ENCODE data around the gene WDR62. TPM values are rescaled to one million over a fixed set of nuclear protein-coding genes. Genes with fewer than 3 reads are reported as not detected.

WDR62 gene
- total and polyA plus RNA-seq, 2 donors (not counting 3 experiments of a cell fraction or from before 2014, with no cell fraction given) = 8.0 to 13.4 TPM

DNA sequence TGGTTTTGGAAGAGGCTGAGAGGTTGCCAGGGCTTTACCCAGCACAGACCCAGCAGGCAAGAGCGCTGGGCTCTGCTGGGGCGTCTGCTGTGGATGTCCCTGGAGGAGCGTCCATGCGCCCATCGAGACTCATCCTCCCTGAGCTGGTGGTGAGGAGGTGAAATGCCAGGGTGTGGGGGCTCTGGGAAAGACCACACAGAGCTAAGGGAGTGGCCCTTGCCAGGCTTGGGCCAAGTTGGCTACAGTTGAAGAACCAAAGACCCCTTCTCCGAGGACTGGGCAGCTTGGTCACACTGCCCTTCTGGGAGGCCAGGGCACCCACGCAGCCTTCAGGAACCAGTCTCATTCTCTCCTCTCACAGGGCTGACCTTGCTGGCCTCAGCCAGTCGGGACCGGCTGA lies 31.6 kb downstream of the WDR62 start:
- no peak for DNase-seq (ENCODE audit: low read depth, low spot score)
- Histone ChIP-seq H3K36me3 (ENCODE audit: control insufficient read depth in 2 of 2, extremely low read depth in 1 of 2, insufficient read depth in 2 of 2, low read length in 2 of 2) (peaks cover 7 to 10% of the 10 kb centered on the region in 2 experiments), H3K4me2 (ENCODE audit: insufficient read depth, low read length) (no peak overlapping the region), H3K9me1 (replicated peaks; ENCODE audit: control insufficient read depth, extremely low read depth, insufficient read depth, low read length) (no peaks in the 10 kb centered on the region), H3K79me2 (ENCODE audit: control insufficient read depth, insufficient read depth, low read length) (no peaks in the 10 kb centered on the region), H3K27ac (ENCODE audit: insufficient read depth, low read depth, low read length) (no peak overlapping the region), H3K4me3 (replicated peaks in 1 of 3; ENCODE audit: insufficient read depth in 1 of 3, low read depth in 1 of 3, low read length in 3 of 3) (no peak overlapping the region), H3K27me3 (ENCODE audit: control insufficient read depth in 2 of 2, insufficient read depth in 2 of 2, low read length in 2 of 2) (no peaks in the 10 kb centered on the region), H3K4me1 (ENCODE audit: control insufficient read depth, extremely low read depth, insufficient read depth, low read length) (no peaks in the 10 kb centered on the region), H3K9me3 (replicated peaks; ENCODE audit: control insufficient read depth, insufficient read depth, low read length) (no peaks in the 10 kb centered on the region), H4K20me1 (replicated peaks; ENCODE audit: control insufficient read depth, extremely low read depth, insufficient read depth, low read length) (no peaks in the 10 kb centered on the region), H2AFZ (ENCODE audit: low read depth, low read length) (no peak overlapping the region), H3K9ac (replicated peaks; ENCODE audit: extremely low read depth, insufficient read depth, low read length) (no peak overlapping the region)
- CTCF ChIA-PET = interaction anchor here (0.6 kb wide), 1 partner anchor 16 kb away, joined by 3 read pairs; no protein-coding TSS in a partner anchor
- POLR2A ChIA-PET = no interaction called here
- intact Hi-C loops (cut with micrococcal nuclease) = no loop called here
- TF ChIP-seq EZH2 (IDR thresholded peaks at IDR 0.05; ENCODE audit: borderline replicate concordance, low read depth, low read length, severe bottlenecking) (no peak), MAX (IDR thresholded peaks at IDR 0.05; ENCODE audit: insufficient read depth, insufficient read length) (no peak), FOS (IDR thresholded peaks at IDR 0.05; ENCODE audit: borderline replicate concordance, insufficient read depth, low read length) (no peak), POLR2A (IDR thresholded peaks at IDR 0.05; ENCODE audit: low read depth, low read length) (no peak), POLR2AphosphoS5 (IDR thresholded peaks at IDR 0.05; ENCODE audit: insufficient read depth, low read depth, low read length) (no peak), JUN (IDR thresholded peaks at IDR 0.05; ENCODE audit: borderline replicate concordance, insufficient read depth, insufficient read length, low read depth) (no peak), MYC (IDR thresholded peaks at IDR 0.05; ENCODE audit: low read depth, low read length) (no peak), GATA2 (IDR thresholded peaks at IDR 0.05; ENCODE audit: insufficient read depth, insufficient read length, low read depth, low read length) (no peak)
- TF ChIP-seq, protein P1, sequence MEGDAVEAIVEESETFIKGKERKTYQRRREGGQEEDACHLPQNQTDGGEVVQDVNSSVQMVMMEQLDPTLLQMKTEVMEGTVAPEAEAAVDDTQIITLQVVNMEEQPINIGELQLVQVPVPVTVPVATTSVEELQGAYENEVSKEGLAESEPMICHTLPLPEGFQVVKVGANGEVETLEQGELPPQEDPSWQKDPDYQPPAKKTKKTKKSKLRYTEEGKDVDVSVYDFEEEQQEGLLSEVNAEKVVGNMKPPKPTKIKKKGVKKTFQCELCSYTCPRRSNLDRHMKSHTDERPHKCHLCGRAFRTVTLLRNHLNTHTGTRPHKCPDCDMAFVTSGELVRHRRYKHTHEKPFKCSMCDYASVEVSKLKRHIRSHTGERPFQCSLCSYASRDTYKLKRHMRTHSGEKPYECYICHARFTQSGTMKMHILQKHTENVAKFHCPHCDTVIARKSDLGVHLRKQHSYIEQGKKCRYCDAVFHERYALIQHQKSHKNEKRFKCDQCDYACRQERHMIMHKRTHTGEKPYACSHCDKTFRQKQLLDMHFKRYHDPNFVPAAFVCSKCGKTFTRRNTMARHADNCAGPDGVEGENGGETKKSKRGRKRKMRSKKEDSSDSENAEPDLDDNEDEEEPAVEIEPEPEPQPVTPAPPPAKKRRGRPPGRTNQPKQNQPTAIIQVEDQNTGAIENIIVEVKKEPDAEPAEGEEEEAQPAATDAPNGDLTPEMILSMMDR (IDR thresholded peaks at IDR 0.05; ENCODE audit: extremely low read depth in 1 of 2, insufficient read depth in 1 of 2, low read depth in 1 of 2, low read length in 2 of 2) = no peak
- FAIRE-seq = no peak
- no TSS peak for BruUV-seq (replicated peaks)
- dilution Hi-C loops (cut with MboI; ENCODE audit: extremely low pct_ligation_motif_present, low sequenced_read_pairs) = no loop called here

Data from endothelial cell of umbilical vein (primary cell).